HepG2 (cell line): ENCODE data around the gene TMEM145. TPM values are rescaled to one million over a fixed set of nuclear protein-coding genes. Genes with fewer than 3 reads are reported as not detected.
A peak's percentile ranks its signal among the peaks of the same experiment; 100 is the strongest.

Source experiments
- AKAP8 ChIP-seq: sonication (generic); formaldehyde crosslinking; IDR thresholded peaks from 2 replicates; pipeline ENCODE4 v1.5.1; 2020; ENCODE audit warnings: mild to moderate bottlenecking, missing genetic modification reagents
- ERF ChIP-seq: IDR thresholded peaks from 2 replicates; pipeline ENCODE4 v1.6.1; 2018; ENCODE audit warnings: missing biosample characterization, missing genetic modification reagents
- FOXA1 ChIP-seq, 2 experiments: fragments of 450-650 bp in 1 of 2; sonication (generic) in 1 of 2; formaldehyde crosslinking in 1 of 2; IDR thresholded peaks; 2 replicates each; pipeline versions ENCODE4 v1.4.0 to v1.6.1; 2016 to 2020; ENCODE audit warnings: missing genetic modification reagents in 1 of 2
- GABPB1 ChIP-seq: IDR thresholded peaks from 2 replicates; pipeline ENCODE4 v1.6.1; 2016; ENCODE audit warnings: mild to moderate bottlenecking, missing genetic modification reagents, moderate library complexity, missing compliant biosample characterization
- MED8 ChIP-seq: sonication (generic); formaldehyde crosslinking; IDR thresholded peaks from 2 replicates; pipeline ENCODE4 v1.8.1; 2023; ENCODE audit warnings: mild to moderate bottlenecking, missing genetic modification reagents; ENCODE audit not compliant: insufficient replicate concordance
- MIER3 ChIP-seq: IDR thresholded peaks from 2 replicates; pipeline ENCODE4 v1.6.1; 2016; ENCODE audit warnings: missing compliant biosample characterization, borderline replicate concordance
- MXI1 ChIP-seq: IDR thresholded peaks from 3 replicates; pipeline ENCODE4 v1.6.1; 2012; ENCODE audit warnings: low read depth, low read length, inconsistent platforms, borderline replicate concordance
- SMC3 ChIP-seq: IDR thresholded peaks from 2 replicates; pipeline ENCODE4 v1.6.1; 2011; ENCODE audit warnings: low read length, improper control_type of control experiment
- ZC3H13 ChIP-seq: sonication (generic); formaldehyde crosslinking; IDR thresholded peaks from 2 replicates; pipeline ENCODE4 v1.8.1; 2023; ENCODE audit warnings: mild to moderate bottlenecking, missing genetic modification reagents, moderate library complexity
- polyA plus RNA-seq, 8 experiments: library from polyadenylated mRNA; depleted of rRNA in 3 of 8; stranded (reverse) in 7 of 8; unstranded in 1 of 8; fragments of >200 nt; fragmentation: Illumina TruSeq in 4 of 8; extraction: Trizol in 4 of 8; gene quantifications; 2 replicates each; pipeline versions ENCODE4 v1.2.1 to v1.2.3, GENCODE V29; 2011 to 2016; ENCODE audit warnings: low read depth in 4 of 8, missing spikeins in 1 of 8, mixed read lengths in 1 of 8; ENCODE audit not compliant: insufficient read depth in 1 of 8
- total RNA-seq, 5 experiments: library from RNA; depleted of rRNA; stranded (reverse); fragments of >200 nt; fragmentation: Illumina TruSeq; extraction: Trizol; gene quantifications; 2 replicates each; pipeline ENCODE4 v1.2.3, GENCODE V29; 2016; ENCODE audit warnings: low read depth in 1 of 5
- TF ChIP-seq, protein P1 (sequence below): sonication (generic); formaldehyde crosslinking; IDR thresholded peaks from 2 replicates; pipeline ENCODE4 v1.4.0; 2020; ENCODE audit warnings: missing genetic modification reagents
- TF ChIP-seq, protein P2 (sequence below), 2 experiments: sonication (generic) in 1 of 2; formaldehyde crosslinking in 1 of 2; IDR thresholded peaks; 2 replicates each; pipeline versions ENCODE4 v1.4.0 to v1.6.1; 2018 to 2020; ENCODE audit warnings: missing genetic modification reagents in 2 of 2, borderline replicate concordance in 1 of 2, low read depth in 1 of 2, mild to moderate bottlenecking in 1 of 2, missing biosample characterization in 1 of 2
- TF ChIP-seq, protein P3 (sequence below): sonication (generic); formaldehyde crosslinking; IDR thresholded peaks from 2 replicates; pipeline ENCODE4 v1.4.0; 2020; ENCODE audit warnings: missing genetic modification reagents
- TF ChIP-seq, protein P4 (sequence below): sonication (generic); formaldehyde crosslinking; IDR thresholded peaks from 2 replicates; pipeline ENCODE4 v1.5.1; 2020; ENCODE audit warnings: mild to moderate bottlenecking, missing genetic modification reagents, moderate library complexity
- TF ChIP-seq, protein P5 (sequence below): sonication (generic); formaldehyde crosslinking; IDR thresholded peaks from 2 replicates; pipeline ENCODE4 v1.4.0; 2020; ENCODE audit warnings: mild to moderate bottlenecking, missing genetic modification reagents, borderline replicate concordance

TMEM145 gene
- total and polyA plus RNA-seq, 2 of the 13 experiments (the other 11 are each of a cell fraction or from before 2014, with no cell fraction given), result 0.07 to 5.1 TPM

DNA sequence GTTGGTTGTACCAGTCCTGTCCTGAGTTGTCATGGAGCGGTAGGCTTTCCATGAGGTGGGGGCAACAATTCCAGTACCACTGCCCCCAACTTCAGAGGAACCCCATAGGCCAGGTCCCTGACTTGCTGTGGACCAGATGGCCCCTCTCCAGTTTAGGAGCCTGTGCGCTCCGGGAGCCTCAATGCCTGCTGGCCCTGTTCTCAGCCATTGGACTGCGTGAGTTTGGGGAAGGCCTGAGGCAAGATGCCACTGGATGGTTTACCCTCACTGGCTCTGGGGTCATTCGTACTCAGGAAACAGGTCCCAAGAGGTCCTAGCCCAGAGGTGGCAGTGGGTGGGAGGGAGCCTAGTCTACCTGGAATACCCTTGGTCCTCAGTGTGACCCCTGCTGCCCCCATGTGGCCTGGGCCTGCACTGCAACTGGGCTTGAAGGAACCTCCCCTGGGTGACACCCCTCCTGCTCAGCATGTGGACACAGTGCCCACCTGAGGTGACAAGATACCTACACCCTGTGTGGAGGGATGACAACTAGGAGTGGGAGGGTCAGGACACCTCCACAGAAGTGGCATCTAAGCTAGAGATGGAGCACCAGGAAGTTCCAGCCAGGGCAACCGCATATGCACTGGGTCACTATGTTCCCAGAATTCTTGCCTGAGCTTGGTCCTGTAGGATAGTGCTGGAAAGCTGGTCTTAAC, 17.1 kb upstream of the TMEM145 start (continued):
- TF ChIP-seq, protein P1, sequence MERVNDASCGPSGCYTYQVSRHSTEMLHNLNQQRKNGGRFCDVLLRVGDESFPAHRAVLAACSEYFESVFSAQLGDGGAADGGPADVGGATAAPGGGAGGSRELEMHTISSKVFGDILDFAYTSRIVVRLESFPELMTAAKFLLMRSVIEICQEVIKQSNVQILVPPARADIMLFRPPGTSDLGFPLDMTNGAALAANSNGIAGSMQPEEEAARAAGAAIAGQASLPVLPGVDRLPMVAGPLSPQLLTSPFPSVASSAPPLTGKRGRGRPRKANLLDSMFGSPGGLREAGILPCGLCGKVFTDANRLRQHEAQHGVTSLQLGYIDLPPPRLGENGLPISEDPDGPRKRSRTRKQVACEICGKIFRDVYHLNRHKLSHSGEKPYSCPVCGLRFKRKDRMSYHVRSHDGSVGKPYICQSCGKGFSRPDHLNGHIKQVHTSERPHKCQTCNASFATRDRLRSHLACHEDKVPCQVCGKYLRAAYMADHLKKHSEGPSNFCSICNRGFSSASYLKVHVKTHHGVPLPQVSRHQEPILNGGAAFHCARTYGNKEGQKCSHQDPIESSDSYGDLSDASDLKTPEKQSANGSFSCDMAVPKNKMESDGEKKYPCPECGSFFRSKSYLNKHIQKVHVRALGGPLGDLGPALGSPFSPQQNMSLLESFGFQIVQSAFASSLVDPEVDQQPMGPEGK, result peak; percentile 48; the same call in 1 of the 2 replicates
- TF ChIP-seq AKAP8 (peak; percentile 94), SMC3 (peak; percentile 58), MXI1 (peak; percentile 23; the same call in 1 of the 3 replicates), GABPB1 (CRISPR knock-in tag) (peak; percentile 21; the same call in 1 of the 2 replicates), ERF (no peak), ZC3H13 (CRISPR knock-in tag) (0 out of 2 replicates have a peak, but pooled peaks have one; percentile 24), MED8 (CRISPR knock-in tag) (no peak), MIER3 (CRISPR knock-in tag) (no peak), FOXA1 (IDR thresholded peaks at IDR 0.05) (no peak), FOXA1 (CRISPR knock-in tag; IDR thresholded peaks at IDR 0.05) (peak; percentile 68; the same call in 1 of the 2 replicates)
- TF ChIP-seq, protein P2, sequence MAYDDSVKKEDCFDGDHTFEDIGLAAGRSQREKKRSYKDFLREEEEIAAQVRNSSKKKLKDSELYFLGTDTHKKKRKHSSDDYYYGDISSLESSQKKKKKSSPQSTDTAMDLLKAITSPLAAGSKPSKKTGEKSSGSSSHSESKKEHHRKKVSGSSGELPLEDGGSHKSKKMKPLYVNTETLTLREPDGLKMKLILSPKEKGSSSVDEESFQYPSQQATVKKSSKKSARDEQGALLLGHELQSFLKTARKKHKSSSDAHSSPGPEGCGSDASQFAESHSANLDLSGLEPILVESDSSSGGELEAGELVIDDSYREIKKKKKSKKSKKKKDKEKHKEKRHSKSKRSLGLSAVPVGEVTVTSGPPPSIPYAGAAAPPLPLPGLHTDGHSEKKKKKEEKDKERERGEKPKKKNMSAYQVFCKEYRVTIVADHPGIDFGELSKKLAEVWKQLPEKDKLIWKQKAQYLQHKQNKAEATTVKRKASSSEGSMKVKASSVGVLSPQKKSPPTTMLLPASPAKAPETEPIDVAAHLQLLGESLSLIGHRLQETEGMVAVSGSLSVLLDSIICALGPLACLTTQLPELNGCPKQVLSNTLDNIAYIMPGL (CRISPR knock-in tag; IDR thresholded peaks at IDR 0.05; ENCODE audit: borderline replicate concordance in 1 of 2, low read depth in 1 of 2), result peak in 1 of 2 experiments; percentile 75; a peak in 2 of 4 replicates
- TF ChIP-seq, protein P3, sequence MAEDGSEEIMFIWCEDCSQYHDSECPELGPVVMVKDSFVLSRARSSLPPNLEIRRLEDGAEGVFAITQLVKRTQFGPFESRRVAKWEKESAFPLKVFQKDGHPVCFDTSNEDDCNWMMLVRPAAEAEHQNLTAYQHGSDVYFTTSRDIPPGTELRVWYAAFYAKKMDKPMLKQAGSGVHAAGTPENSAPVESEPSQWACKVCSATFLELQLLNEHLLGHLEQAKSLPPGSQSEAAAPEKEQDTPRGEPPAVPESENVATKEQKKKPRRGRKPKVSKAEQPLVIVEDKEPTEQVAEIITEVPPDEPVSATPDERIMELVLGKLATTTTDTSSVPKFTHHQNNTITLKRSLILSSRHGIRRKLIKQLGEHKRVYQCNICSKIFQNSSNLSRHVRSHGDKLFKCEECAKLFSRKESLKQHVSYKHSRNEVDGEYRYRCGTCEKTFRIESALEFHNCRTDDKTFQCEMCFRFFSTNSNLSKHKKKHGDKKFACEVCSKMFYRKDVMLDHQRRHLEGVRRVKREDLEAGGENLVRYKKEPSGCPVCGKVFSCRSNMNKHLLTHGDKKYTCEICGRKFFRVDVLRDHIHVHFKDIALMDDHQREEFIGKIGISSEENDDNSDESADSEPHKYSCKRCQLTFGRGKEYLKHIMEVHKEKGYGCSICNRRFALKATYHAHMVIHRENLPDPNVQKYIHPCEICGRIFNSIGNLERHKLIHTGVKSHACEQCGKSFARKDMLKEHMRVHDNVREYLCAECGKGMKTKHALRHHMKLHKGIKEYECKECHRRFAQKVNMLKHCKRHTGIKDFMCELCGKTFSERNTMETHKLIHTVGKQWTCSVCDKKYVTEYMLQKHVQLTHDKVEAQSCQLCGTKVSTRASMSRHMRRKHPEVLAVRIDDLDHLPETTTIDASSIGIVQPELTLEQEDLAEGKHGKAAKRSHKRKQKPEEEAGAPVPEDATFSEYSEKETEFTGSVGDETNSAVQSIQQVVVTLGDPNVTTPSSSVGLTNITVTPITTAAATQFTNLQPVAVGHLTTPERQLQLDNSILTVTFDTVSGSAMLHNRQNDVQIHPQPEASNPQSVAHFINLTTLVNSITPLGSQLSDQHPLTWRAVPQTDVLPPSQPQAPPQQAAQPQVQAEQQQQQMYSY (CRISPR knock-in tag), result no peak
- TF ChIP-seq, protein P4, sequence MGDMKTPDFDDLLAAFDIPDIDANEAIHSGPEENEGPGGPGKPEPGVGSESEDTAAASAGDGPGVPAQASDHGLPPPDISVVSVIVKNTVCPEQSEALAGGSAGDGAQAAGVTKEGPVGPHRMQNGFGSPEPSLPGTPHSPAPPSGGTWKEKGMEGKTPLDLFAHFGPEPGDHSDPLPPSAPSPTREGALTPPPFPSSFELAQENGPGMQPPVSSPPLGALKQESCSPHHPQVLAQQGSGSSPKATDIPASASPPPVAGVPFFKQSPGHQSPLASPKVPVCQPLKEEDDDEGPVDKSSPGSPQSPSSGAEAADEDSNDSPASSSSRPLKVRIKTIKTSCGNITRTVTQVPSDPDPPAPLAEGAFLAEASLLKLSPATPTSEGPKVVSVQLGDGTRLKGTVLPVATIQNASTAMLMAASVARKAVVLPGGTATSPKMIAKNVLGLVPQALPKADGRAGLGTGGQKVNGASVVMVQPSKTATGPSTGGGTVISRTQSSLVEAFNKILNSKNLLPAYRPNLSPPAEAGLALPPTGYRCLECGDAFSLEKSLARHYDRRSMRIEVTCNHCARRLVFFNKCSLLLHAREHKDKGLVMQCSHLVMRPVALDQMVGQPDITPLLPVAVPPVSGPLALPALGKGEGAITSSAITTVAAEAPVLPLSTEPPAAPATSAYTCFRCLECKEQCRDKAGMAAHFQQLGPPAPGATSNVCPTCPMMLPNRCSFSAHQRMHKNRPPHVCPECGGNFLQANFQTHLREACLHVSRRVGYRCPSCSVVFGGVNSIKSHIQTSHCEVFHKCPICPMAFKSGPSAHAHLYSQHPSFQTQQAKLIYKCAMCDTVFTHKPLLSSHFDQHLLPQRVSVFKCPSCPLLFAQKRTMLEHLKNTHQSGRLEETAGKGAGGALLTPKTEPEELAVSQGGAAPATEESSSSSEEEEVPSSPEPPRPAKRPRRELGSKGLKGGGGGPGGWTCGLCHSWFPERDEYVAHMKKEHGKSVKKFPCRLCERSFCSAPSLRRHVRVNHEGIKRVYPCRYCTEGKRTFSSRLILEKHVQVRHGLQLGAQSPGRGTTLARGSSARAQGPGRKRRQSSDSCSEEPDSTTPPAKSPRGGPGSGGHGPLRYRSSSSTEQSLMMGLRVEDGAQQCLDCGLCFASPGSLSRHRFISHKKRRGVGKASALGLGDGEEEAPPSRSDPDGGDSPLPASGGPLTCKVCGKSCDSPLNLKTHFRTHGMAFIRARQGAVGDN, result peak; percentile 54
- TF ChIP-seq, protein P5, sequence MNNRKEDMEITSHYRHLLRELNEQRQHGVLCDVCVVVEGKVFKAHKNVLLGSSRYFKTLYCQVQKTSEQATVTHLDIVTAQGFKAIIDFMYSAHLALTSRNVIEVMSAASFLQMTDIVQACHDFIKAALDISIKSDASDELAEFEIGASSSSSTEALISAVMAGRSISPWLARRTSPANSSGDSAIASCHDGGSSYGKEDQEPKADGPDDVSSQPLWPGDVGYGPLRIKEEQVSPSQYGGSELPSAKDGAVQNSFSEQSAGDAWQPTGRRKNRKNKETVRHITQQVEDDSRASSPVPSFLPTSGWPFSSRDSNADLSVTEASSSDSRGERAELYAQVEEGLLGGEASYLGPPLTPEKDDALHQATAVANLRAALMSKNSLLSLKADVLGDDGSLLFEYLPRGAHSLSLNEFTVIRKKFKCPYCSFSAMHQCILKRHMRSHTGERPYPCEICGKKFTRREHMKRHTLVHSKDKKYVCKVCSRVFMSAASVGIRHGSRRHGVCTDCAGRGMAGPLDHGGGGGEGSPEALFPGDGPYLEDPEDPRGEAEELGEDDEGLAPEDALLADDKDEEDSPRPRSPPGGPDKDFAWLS, result no peak
